HepG2 (cell line): ENCODE results near the gene PPP2R5D. TPM values are rescaled to one million over a fixed set of nuclear protein-coding genes. Genes with fewer than 3 reads are reported as not detected.

Experiments used
- ATAD3A ChIP-seq: sonication (generic); formaldehyde crosslinking; IDR thresholded peaks from 2 replicates; pipeline ENCODE4 v1.4.0; 2020; ENCODE audit warnings: missing genetic modification reagents
- ATF3 ChIP-seq: sonication (generic); formaldehyde crosslinking; IDR thresholded peaks from 2 replicates; pipeline ENCODE4 v1.4.0; 2020; ENCODE audit warnings: missing genetic modification reagents
- CREB3 ChIP-seq: sonication (generic); formaldehyde crosslinking; IDR thresholded peaks from 2 replicates; pipeline ENCODE4 v1.5.0; 2020; ENCODE audit warnings: missing genetic modification reagents
- E2F2 ChIP-seq: sonication (generic); formaldehyde crosslinking; IDR thresholded peaks from 2 replicates; pipeline ENCODE4 v1.4.0; 2020; ENCODE audit warnings: missing genetic modification reagents, borderline replicate concordance
- GZF1 ChIP-seq: sonication (generic); formaldehyde crosslinking; IDR thresholded peaks from 2 replicates; pipeline ENCODE4 v1.5.1; 2020; ENCODE audit warnings: mild to moderate bottlenecking, missing genetic modification reagents
- LRRFIP1 ChIP-seq: sonication (generic); formaldehyde crosslinking; conservative IDR thresholded peaks from 2 replicates; pipeline ENCODE4 v1.4.0; 2020; ENCODE audit warnings: missing genetic modification reagents
- NFE2L2 ChIP-seq: fragments of 150-350 bp; IDR thresholded peaks from 2 replicates; pipeline ENCODE4 v1.6.1; 2014; ENCODE audit warnings: low read length
- PCBP2 ChIP-seq: fragments of 200-400 bp; formaldehyde crosslinking; optimal IDR thresholded peaks from 2 replicates; pipeline ENCODE3; 2018; ENCODE audit warnings: low read length, low read depth; ENCODE audit not compliant: poor library complexity, severe bottlenecking
- SIN3B ChIP-seq: fragments of 150-350 bp; IDR thresholded peaks from 2 replicates; pipeline ENCODE4 v1.6.1; 2014; ENCODE audit warnings: low read length
- ZBTB7A ChIP-seq: sonication (generic); formaldehyde crosslinking; IDR thresholded peaks from 2 replicates; pipeline ENCODE4 v1.8.0; 2022; ENCODE audit warnings: mild to moderate bottlenecking, missing genetic modification reagents
- ZBTB8A ChIP-seq: sonication (generic); formaldehyde crosslinking; IDR thresholded peaks from 2 replicates; pipeline ENCODE4 v1.4.0; 2020; ENCODE audit warnings: mild to moderate bottlenecking, low read depth, missing genetic modification reagents, borderline replicate concordance
- ZMYM2 ChIP-seq: sonication (generic); formaldehyde crosslinking; IDR thresholded peaks from 2 replicates; pipeline ENCODE4 v1.8.0; 2022; ENCODE audit warnings: mild to moderate bottlenecking, missing genetic modification reagents
- ZNF331 ChIP-seq: sonication (generic); formaldehyde crosslinking; IDR thresholded peaks from 2 replicates; pipeline ENCODE4 v1.4.0; 2020; ENCODE audit warnings: missing genetic modification reagents
- ZNF34 ChIP-seq: sonication (generic); formaldehyde crosslinking; IDR thresholded peaks from 2 replicates; pipeline ENCODE4 v1.4.0; 2020; ENCODE audit warnings: mild to moderate bottlenecking, missing genetic modification reagents, borderline replicate concordance
- ZNF484 ChIP-seq: sonication (generic); formaldehyde crosslinking; IDR thresholded peaks from 2 replicates; pipeline ENCODE4 v1.5.1; 2020; ENCODE audit warnings: mild to moderate bottlenecking, low read depth, missing genetic modification reagents, borderline replicate concordance
- ZNF737 ChIP-seq: sonication (generic); formaldehyde crosslinking; IDR thresholded peaks from 2 replicates; pipeline ENCODE4 v1.5.0; 2020; ENCODE audit warnings: missing genetic modification reagents, mild to moderate bottlenecking, borderline replicate concordance
- ZNF850 ChIP-seq: sonication (generic); formaldehyde crosslinking; conservative IDR thresholded peaks from 2 replicates; pipeline ENCODE4 v1.9.0; 2021; ENCODE audit warnings: mild to moderate bottlenecking, missing genetic modification reagents
- polyA plus RNA-seq, 8 experiments: library from polyadenylated mRNA; depleted of rRNA in 3 of 8; stranded (reverse) in 7 of 8; unstranded in 1 of 8; fragments of >200 nt; fragmentation: Illumina TruSeq in 4 of 8; extraction: Trizol in 4 of 8; gene quantifications; 2 replicates each; pipeline versions ENCODE4 v1.2.1 to v1.2.3, GENCODE V29; 2011 to 2016; ENCODE audit warnings: low read depth in 4 of 8, missing spikeins in 1 of 8, mixed read lengths in 1 of 8; ENCODE audit not compliant: insufficient read depth in 1 of 8
- total RNA-seq, 5 experiments: library from RNA; depleted of rRNA; stranded (reverse); fragments of >200 nt; fragmentation: Illumina TruSeq; extraction: Trizol; gene quantifications; 2 replicates each; pipeline ENCODE4 v1.2.3, GENCODE V29; 2016; ENCODE audit warnings: low read depth in 1 of 5
- TF ChIP-seq, protein P1 (sequence below): sonication (generic); formaldehyde crosslinking; conservative IDR thresholded peaks from 2 replicates; pipeline ENCODE4 v1.8.0; 2022; ENCODE audit warnings: low read depth, missing genetic modification reagents
- TF ChIP-seq, protein P2 (sequence below): sonication (generic); formaldehyde crosslinking; IDR thresholded peaks from 2 replicates; pipeline ENCODE4 v1.4.0; 2020; ENCODE audit warnings: missing genetic modification reagents

PPP2R5D gene
- total and polyA plus RNA-seq, 2 of the 13 experiments (the other 11 are each of a cell fraction or from before 2014, with no cell fraction given), result 53.7 to 60.4 TPM

DNA sequence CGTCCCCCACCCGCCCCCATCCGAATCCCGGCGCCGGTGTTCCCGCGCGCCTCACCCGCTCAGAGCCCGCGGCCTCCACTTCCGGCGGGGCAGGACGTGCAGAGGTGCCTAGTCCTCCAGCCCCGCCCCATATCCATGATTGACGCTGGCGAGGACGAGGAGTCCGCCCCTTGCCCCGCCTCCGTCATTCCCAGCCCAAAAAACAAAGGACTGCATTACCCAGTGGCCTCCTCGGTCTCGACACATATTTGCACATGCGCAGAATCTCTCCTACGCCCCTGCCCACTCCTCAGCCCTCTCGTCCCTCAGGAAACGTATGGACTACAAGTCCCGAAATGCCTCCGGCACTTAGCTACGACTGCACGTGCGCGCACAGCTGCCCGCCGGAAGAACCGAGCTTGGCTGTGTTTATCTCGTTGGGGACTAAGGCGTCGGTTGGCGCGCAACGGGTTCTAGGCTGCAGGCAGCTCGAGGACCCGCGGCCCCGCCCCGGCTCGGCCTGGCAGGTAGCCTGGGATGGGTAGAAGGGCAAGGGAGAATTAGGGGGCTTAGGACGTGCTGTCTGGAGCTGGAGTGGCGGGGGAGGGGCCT is 29.6 kb downstream of the PPP2R5D start, which contains the start of the genes KLHDC3 and MEA1 (continued):
- no peak for TF ChIP-seq LRRFIP1 (CRISPR knock-in tag)
- TF ChIP-seq, protein P1, sequence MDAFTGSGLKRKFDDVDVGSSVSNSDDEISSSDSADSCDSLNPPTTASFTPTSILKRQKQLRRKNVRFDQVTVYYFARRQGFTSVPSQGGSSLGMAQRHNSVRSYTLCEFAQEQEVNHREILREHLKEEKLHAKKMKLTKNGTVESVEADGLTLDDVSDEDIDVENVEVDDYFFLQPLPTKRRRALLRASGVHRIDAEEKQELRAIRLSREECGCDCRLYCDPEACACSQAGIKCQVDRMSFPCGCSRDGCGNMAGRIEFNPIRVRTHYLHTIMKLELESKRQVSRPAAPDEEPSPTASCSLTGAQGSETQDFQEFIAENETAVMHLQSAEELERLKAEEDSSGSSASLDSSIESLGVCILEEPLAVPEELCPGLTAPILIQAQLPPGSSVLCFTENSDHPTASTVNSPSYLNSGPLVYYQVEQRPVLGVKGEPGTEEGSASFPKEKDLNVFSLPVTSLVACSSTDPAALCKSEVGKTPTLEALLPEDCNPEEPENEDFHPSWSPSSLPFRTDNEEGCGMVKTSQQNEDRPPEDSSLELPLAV, result no peak
- TF ChIP-seq CREB3 (CRISPR knock-in tag), result no peak
- TF ChIP-seq, protein P2, sequence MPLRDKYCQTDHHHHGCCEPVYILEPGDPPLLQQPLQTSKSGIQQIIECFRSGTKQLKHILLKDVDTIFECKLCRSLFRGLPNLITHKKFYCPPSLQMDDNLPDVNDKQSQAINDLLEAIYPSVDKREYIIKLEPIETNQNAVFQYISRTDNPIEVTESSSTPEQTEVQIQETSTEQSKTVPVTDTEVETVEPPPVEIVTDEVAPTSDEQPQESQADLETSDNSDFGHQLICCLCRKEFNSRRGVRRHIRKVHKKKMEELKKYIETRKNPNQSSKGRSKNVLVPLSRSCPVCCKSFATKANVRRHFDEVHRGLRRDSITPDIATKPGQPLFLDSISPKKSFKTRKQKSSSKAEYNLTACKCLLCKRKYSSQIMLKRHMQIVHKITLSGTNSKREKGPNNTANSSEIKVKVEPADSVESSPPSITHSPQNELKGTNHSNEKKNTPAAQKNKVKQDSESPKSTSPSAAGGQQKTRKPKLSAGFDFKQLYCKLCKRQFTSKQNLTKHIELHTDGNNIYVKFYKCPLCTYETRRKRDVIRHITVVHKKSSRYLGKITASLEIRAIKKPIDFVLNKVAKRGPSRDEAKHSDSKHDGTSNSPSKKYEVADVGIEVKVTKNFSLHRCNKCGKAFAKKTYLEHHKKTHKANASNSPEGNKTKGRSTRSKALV (CRISPR knock-in tag), result no peak
- no peak for TF ChIP-seq GZF1
- peak; percentile 84 for TF ChIP-seq ZNF331 (CRISPR knock-in tag)
- no peak; the same call in 1 of the 2 replicates for TF ChIP-seq ZBTB7A (CRISPR knock-in tag)
- no peak for TF ChIP-seq ATAD3A (CRISPR knock-in tag)
- no peak for TF ChIP-seq SIN3B
- TF ChIP-seq ZBTB8A, result no peak
- TF ChIP-seq ZMYM2 (CRISPR knock-in tag), result no peak; the same call in 1 of the 2 replicates
- TF ChIP-seq ZNF737 (CRISPR knock-in tag), result no peak
- TF ChIP-seq ZNF484 (CRISPR knock-in tag), result no peak
- TF ChIP-seq E2F2 (CRISPR knock-in tag), result no peak
- TF ChIP-seq ZNF850 (CRISPR knock-in tag), result no peak
- TF ChIP-seq ZNF34 (CRISPR knock-in tag), result no peak
- no peak for TF ChIP-seq NFE2L2
- TF ChIP-seq PCBP2, result no peak
- no peak; the same call in 1 of the 2 replicates for TF ChIP-seq ATF3 (CRISPR knock-in tag)
